Activated naive CD4-positive, alpha-beta T cell treated with anti-CD3 and anti-CD28 coated beads, Interleukin-2, amount 10 ng/mL, durations not matched to agents 7 days and 5 days (primary cell): Measurements from ENCODE around the gene TBX1.

Source experiments
- CTCF ChIA-PET: fragments of 350-600 bp; sonication (Branson Sonifier 250); formaldehyde crosslinking; loops from one replicate; lab custom pipeline; 2021; ENCODE audit warnings: antibody characterized with exemption; lab: Charles Lee
- DNase-seq: peaks from one replicate; pipeline ENCODE4 v3.0.0-alpha.2; 2020
- H3K27ac Mint-ChIP-seq: one replicate; pipeline ENCODE4 v1.8.0; 2021; ENCODE audit warnings: mild to moderate bottlenecking, moderate library complexity, mixed read lengths
- H3K27me3 Mint-ChIP-seq: one replicate; pipeline ENCODE4 v1.8.0; 2021; ENCODE audit warnings: mild to moderate bottlenecking, mixed read lengths
- H3K36me3 Mint-ChIP-seq: one replicate; pipeline ENCODE4 v1.8.0; 2021; ENCODE audit warnings: mixed read lengths
- H3K4me1 Mint-ChIP-seq: one replicate; pipeline ENCODE4 v1.8.0; 2021; ENCODE audit warnings: mixed read lengths
- H3K4me3 Mint-ChIP-seq: one replicate; pipeline ENCODE4 v1.8.0; 2021; ENCODE audit warnings: mild to moderate bottlenecking, moderate library complexity, mixed read lengths
- H3K9me3 Mint-ChIP-seq: one replicate; pipeline ENCODE4 v1.8.0; 2021; ENCODE audit warnings: mixed read lengths

Gene TBX1

DNA sequence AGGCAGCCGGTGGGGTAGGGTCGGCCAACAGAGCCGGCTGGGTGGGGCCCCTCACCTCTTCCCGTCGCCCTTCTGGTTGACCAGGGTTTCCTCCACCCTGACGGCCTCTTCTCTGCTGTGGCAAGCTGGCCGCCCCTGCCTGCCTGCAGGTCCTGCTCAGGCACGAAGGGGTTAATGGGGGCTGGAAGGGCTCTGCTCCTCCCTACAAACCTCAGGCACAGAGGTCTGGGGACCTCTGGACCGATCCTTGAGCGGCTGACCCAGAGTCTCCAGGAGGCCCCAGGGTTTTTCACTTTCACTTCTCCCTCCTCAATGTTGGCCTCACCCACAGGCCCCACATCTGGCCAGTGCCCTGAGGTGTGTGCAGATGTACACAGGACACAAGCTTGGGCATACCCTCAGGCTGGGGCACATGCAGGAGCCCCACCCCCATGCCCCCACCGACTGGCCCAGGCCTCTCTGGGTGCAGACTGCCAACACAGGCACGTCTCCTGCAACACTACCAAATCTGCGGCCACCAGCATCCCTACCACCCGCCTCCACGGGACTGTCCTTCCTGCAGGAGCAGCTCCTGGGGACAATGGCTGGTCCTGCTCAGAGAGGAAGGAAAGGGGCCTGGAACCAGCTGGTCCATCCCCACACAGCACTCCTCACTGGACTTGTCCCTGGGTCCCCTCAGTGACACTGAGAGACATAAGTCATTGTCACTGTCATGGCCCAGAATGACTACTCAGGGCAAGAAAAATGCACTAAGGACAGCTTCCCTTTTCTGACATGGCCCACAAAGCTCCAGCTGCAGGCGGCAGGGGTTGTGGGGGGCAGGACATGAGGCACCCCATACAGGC lies 3.2 kb upstream of the TBX1 start:
- DNase-seq, result peak; percentile 33
- H3K9me3 Mint-ChIP-seq, result no peaks in the 10 kb centered on the region
- H3K4me1 Mint-ChIP-seq, result peaks cover 28% of the 10 kb centered on the region
- H3K27ac Mint-ChIP-seq, result no peak overlapping the region
- H3K36me3 Mint-ChIP-seq, result no peaks in the 10 kb centered on the region
- H3K27me3 Mint-ChIP-seq, result peaks cover 97% of the 10 kb centered on the region
- CTCF ChIA-PET, result interaction anchor here (1.0 to 6.9 kb wide), 6 partner anchors 8 to 155 kb away, joined by 3 to 46 read pairs (median 4); partner anchors contain the start of gene GP1BB
- peak overlapping the region; percentile 57 for H3K4me3 Mint-ChIP-seq

DNA sequence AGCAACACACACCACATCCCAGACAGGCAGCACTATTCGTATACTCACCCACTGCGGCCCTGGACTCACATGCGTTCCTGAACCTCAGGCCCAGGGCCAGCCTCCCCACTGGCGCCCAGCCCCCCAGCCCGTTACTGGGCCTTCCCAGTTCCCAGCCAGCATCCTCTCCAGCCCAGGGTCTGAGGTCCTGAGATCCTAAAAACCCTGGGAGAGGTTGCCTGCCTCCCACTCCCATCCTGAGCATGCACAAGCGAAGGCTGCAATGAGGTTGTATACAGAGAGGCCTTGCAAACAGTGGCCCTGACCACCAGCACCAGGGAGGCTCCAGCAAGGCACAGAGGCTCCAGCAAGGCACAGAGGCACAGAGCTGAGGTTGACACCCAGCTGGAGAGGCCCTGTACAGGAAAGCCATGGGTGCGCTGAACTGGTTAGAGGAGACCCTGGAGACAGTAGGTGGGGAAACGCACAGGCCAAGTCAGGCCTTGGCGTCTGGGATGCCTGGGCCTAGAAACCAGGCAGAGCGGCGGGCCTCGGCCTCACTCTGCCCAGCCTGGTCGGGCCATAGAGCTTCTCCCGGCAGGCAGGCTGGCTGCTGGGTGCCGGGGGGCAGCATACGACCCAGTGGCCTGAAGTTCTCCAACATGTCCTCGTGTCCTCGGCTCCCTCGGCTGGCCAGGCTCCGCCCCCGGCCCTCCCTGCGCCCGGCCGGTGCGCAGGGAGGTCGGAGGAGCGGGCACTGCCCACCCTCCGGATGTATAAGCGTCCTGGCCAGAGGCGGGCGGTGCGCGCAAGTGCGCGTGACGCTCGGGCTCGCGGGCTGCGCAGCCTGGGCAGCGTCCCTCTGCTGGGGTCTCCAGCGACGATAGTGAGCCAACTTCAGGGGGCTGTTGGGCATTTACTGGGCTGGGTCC lies 2.3 kb upstream of the TBX1 start:
- Mint-ChIP-seq H3K27ac (no peak overlapping the region), H3K27me3 (peaks cover 97% of the 10 kb centered on the region), H3K4me3 (no peak overlapping the region), H3K36me3 (no peaks in the 10 kb centered on the region), H3K9me3 (no peaks in the 10 kb centered on the region), H3K4me1 (peaks cover 28% of the 10 kb centered on the region)
- DNase-seq, result no peak
- CTCF ChIA-PET, result interaction anchor here (1.8 to 6.9 kb wide), 3 partner anchors 21 to 154 kb away, joined by 5 to 46 read pairs (median 5); no protein-coding TSS in a partner anchor

DNA sequence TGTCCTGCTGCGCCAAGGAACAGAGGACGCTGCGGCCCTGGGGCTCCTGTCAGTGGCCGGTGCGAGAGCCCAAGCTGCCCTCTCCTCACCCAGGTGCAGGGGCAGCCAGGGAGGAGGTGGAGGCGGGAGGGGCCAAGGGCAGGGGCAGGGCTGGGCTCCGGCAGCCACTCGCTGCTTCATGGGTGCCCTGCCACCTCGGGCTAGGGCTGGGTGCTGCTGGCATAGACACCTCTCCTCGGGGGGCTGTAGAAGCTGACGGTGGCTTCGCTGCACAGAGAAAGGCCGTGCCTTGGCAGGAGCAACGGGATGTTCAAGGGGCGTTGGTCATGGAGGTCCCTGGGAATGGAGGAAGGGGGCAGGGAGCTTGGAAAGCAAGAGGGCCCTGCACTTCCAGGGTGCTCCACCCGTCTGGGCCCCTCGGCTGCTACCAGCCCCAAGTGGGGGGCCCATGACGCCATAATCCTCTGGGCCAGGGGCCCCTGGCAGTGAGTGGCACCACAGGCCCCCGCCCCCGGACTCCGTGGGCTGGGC lies 1.6 kb upstream of the TBX1 start:
- Mint-ChIP-seq H3K9me3 (no peaks in the 10 kb centered on the region), H3K27me3 (peaks cover 97% of the 10 kb centered on the region), H3K4me3 (no peak overlapping the region), H3K36me3 (no peaks in the 10 kb centered on the region), H3K27ac (no peak overlapping the region), H3K4me1 (peaks cover 28% of the 10 kb centered on the region)
- CTCF ChIA-PET, result interaction anchor here (1.8 to 6.9 kb wide), 3 partner anchors 20 to 153 kb away, joined by 5 to 46 read pairs (median 5); no protein-coding TSS in a partner anchor
- DNase-seq, result no peak

DNA sequence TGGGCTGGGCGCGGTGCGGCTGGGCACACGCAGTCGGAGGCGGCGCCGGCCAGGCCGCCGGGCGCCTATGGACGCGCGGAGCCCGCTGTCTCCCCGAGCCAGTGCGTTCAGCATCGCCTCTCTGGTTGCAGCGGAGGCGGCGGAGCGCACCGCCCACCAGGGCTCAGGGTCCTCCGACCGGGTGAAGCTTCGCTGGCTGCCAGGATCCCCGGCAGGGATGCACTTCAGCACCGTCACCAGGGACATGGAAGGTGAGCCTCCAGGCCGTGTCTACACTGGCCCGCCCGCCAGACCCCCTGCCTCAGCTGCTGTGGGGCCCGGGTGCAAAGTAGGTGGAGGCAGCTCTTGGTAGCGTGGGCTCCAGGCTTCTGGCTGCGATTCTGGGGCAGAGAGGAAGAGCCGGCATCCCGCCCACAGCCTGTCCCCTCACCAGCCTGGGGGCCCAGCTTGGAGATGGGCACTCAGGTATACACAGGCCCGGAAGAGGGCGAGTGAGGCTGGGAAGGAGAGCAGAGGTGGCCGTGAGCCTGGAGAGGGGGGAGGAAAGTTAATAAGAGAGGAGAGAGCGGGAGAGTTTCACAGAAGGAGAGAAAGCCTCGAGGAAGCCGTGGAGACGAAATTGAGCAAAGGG lies 1.0 kb upstream of the TBX1 start:
- no peaks in the 10 kb centered on the region for H3K36me3 Mint-ChIP-seq
- H3K27me3 Mint-ChIP-seq, result peaks cover 97% of the 10 kb centered on the region
- CTCF ChIA-PET, result interaction anchor here (1.8 to 6.9 kb wide), 3 partner anchors 20 to 153 kb away, joined by 5 to 46 read pairs (median 5); no protein-coding TSS in a partner anchor
- DNase-seq, result no peak
- H3K4me1 Mint-ChIP-seq, result peaks cover 28% of the 10 kb centered on the region
- H3K27ac Mint-ChIP-seq, result peak overlapping the region; percentile 62
- H3K4me3 Mint-ChIP-seq, result peak overlapping the region; percentile 55
- no peaks in the 10 kb centered on the region for H3K9me3 Mint-ChIP-seq

DNA sequence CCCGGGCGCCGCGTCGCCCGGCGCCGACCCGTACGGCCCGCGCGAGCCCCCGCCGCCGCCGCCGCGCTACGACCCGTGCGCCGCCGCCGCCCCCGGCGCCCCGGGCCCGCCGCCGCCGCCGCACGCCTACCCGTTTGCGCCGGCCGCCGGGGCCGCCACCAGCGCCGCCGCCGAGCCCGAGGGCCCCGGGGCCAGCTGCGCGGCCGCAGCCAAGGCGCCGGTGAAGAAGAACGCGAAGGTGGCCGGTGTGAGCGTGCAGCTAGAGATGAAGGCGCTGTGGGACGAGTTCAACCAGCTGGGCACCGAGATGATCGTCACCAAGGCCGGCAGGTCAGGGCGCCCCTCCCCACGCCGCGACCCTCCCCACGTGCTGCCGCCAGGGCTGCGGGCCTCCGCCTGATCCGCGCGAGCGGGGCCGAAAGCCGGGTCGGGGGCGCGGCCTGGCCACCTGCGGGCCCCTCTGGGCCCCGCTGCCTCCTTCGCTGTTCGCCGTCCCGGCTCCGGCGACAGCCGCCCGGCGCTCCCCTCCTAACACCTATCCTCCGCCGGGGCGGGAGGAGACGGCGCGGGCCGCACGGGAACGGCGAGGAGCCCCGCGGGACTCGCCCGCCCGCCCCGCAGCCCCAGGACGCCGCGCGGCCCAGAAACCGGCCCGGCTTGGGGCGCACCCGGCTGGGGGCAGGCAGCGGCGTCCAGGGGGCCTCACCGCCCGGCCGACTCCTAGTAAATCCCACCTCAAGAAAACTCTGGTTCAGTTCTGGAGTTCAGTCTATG lies 560 bp downstream of the TBX1 start:
- no peak for DNase-seq
- CTCF ChIA-PET, result interaction anchor here (1.8 kb wide), 1 partner anchor 31 kb away, joined by 4 read pairs; no protein-coding TSS in a partner anchor
- no peaks in the 10 kb centered on the region for H3K36me3 Mint-ChIP-seq
- H3K4me3 Mint-ChIP-seq, result no peak overlapping the region
- no peak overlapping the region for H3K27ac Mint-ChIP-seq
- H3K9me3 Mint-ChIP-seq, result no peaks in the 10 kb centered on the region
- peaks cover 29% of the 10 kb centered on the region for H3K4me1 Mint-ChIP-seq
- H3K27me3 Mint-ChIP-seq, result peaks cover 95% of the 10 kb centered on the region

DNA sequence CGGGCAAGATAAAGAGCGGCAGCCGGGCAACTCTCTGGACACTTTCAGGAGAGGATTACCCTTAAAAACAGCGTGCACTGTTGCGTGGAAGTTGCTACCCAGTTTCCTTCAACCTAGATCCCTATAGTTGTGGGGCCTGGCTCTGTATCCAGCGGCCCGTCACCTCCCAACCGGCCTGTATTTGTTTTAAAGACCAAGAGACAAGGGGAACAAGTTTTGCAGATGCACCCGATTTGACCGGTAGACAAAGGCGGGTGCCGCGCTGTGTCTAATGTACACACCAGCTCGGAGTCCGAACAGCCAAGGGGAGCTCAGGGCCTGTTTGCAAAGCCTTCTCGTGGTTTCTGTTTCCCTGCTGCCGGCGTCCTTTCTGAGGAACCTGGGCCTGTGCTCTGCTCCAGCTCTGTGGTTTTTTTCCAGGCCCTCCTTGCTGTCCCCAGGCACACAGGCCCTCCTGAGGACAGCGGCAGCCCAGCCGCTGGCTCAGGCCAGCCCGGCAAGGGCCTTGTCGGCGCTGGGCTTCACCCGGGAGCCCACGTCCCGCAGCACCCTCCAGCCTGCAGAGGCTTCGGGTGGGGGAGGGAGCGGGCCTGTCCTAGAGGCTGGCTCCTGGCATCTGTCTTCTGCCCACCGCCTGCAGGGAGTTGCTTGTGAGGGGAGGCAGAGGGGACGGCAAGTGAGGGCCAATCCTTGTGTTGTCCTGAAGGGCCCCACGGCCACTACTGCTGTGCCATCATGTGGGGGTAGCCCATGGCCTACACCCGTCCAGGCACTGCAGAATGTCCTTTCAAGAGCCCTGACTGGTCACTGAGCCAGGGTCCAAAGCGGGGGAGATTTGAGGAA lies 1.4 kb downstream of the TBX1 start:
- Mint-ChIP-seq H3K9me3 (no peaks in the 10 kb centered on the region), H3K27me3 (peaks cover 92% of the 10 kb centered on the region), H3K27ac (no peak overlapping the region), H3K4me1 (peaks cover 24% of the 10 kb centered on the region), H3K36me3 (no peaks in the 10 kb centered on the region), H3K4me3 (no peak overlapping the region)
- CTCF ChIA-PET, result interaction anchor here (1.2 to 2.3 kb wide), 3 partner anchors 31 to 148 kb away, joined by 4 to 5 read pairs (median 4); partner anchors contain the start of gene GP1BB
- DNase-seq, result no peak

DNA sequence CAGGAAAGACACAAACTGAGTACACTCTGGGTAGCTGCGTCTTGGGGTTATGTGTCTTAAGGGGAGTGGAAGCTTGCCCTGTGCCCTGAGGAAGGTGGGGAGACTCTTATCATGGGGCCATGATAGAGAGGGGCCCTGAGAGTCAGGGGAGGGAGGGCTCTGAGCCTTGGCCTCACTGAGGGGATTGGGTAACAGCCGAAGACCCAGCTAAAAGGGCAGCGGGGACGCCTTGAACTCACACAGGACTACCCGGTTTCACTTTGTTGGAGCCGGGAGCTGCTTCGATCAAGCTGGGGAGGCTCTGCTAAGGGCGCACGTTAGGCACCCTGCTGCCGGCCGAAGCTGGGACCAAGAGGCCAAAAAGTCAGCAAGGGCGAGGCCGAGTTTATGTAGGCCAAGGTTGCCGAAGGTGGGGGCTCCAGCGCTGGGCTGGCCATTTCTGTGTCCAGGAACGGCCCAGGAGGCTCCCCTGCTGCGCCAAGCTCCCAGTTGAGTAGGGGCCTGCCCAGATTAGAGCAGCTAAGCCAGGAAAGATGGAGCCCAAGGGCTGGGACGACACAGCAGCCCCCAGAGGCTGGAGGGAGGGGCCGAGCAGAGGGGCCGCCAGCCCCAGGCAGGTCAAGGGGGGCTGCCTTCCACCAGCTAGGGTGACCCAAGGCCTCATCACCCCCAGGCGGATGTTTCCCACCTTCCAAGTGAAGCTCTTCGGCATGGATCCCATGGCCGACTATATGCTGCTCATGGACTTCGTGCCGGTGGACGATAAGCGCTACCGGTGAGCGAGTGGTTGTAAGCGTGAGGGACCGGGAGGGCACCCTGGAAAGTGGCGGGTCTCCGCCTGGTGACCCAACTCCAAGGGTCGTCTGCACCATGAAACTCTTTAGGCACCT lies 2.2 kb downstream of the TBX1 start:
- Mint-ChIP-seq H3K36me3 (no peaks in the 10 kb centered on the region), H3K9me3 (no peaks in the 10 kb centered on the region), H3K4me1 (peaks cover 25% of the 10 kb centered on the region), H3K27me3 (peaks cover 92% of the 10 kb centered on the region), H3K27ac (no peak overlapping the region), H3K4me3 (no peak overlapping the region)
- no peak for DNase-seq
- CTCF ChIA-PET, result interaction anchor here (1.2 to 2.3 kb wide), 2 partner anchors 39 to 148 kb away, joined by 4 to 5 read pairs; partner anchors contain the start of gene GP1BB

DNA sequence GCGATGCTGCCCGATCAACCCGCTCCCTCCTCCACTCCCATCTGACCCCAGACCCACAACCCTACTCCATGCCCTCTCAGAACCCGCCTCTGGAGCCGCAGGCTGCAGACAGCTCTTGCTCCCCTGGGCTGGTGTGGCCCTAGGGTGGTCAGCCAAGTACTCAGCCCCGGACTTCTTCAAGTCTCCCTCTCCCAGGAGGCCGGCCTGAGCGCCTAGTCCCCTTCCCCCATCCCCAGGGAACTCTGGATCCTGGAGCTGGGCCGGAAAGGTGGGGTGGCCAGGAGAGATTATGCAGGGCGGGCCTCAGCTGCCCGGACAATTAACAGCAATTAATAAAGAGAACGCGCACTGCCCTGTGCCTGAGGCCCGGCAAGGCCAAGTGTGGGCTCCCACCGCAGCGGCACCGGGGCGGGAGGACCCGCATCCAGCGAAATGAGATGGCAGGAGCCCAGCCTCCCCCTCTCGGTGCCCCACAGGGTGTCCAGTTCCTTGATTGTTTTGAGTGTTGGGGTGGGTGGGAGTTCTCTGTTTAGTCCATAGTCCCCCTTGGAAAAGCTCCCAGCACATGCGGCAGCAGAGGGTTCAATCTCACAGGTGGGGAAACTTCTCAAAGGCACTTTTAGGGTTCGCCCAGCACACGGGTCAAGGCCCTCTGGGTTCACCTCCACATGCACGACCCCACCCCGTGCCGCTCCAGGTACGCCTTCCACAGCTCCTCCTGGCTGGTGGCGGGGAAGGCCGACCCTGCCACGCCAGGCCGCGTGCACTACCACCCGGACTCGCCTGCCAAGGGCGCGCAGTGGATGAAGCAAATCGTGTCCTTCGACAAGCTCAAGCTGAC lies 3.1 kb downstream of the TBX1 start:
- CTCF ChIA-PET, result interaction anchor here (1.2 to 2.8 kb wide), 3 partner anchors 33 to 147 kb away, joined by 4 to 9 read pairs (median 5); partner anchors contain the start of gene GP1BB
- H3K27me3 Mint-ChIP-seq, result peaks cover 92% of the 10 kb centered on the region
- H3K27ac Mint-ChIP-seq, result no peak overlapping the region

DNA sequence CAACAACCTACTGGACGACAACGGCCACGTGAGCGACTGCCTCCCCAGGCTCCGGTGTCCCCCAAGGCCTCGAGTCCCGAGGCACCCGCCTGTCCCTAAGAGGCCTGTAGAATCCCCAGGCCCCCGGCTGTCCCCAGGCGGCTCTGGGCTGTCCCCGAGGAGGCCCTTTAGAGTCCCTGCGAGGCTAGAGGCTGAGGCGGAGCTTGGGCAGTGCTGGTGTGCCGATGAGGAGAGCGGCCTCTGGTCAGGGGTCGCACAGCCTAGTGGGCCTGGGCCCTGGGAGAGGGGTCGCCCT lies 3.7 kb downstream of the TBX1 start:
- Mint-ChIP-seq H3K4me3 (no peak overlapping the region), H3K36me3 (no peaks in the 10 kb centered on the region), H3K27me3 (peaks cover 92% of the 10 kb centered on the region), H3K9me3 (no peaks in the 10 kb centered on the region), H3K4me1 (peaks cover 25% of the 10 kb centered on the region), H3K27ac (no peak overlapping the region)
- CTCF ChIA-PET, result interaction anchor here (0.7 to 2.8 kb wide), 2 partner anchors 34 to 272 kb away, joined by 3 to 9 read pairs; no protein-coding TSS in a partner anchor
- DNase-seq, result no peak

More for the DNA sequence above, 3.1 kb downstream of the TBX1 start:
- Mint-ChIP-seq H3K4me1 (peaks cover 25% of the 10 kb centered on the region), H3K9me3 (no peaks in the 10 kb centered on the region), H3K4me3 (no peak overlapping the region), H3K36me3 (no peaks in the 10 kb centered on the region)
- no peak for DNase-seq

DNA sequence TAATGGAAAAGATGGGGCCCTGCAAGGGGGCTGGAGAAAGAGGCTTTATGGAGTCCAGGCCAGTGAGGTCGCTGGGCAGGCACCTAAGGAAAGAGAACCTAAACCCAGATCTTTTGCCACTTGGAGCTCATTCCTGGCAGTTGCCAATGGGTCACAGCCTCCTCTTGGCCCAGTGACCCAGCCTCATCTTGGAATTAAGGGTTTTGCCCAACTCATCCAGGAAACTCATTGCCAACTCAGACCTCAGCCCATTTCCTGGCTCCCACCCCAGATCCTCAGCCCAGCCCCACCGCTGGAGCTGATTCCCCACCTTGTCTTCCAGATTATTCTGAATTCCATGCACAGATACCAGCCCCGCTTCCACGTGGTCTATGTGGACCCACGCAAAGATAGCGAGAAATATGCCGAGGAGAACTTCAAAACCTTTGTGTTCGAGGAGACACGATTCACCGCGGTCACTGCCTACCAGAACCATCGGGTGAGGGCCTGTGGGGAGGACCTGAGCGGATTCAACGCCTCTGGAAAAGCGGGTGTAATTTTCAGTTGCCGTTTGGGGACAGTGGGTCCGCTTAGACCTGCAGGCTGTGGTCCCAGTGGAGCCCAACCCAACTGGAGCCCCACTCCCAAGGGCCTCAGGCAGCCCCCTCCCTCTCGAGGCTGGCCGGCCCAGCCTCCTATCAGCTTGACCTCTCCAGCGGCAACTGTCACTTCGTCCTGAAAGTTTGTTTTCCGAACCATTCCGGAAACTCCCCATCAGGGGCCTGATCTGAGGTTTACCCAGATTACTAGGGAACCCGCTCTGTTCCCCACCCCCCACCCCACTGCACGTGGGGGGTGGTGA lies 4.3 kb downstream of the TBX1 start:
- Mint-ChIP-seq H3K27ac (no peak overlapping the region), H3K27me3 (peaks cover 92% of the 10 kb centered on the region), H3K4me3 (no peak overlapping the region), H3K4me1 (peaks cover 20% of the 10 kb centered on the region), H3K9me3 (no peaks in the 10 kb centered on the region), H3K36me3 (no peaks in the 10 kb centered on the region)
- no peak for DNase-seq
- CTCF ChIA-PET, result interaction anchor here (0.7 to 2.8 kb wide), 3 partner anchors 8 to 273 kb away, joined by 3 to 9 read pairs (median 4); no protein-coding TSS in a partner anchor
